GM23248 (cell line): ENCODE measurements around the gene SRP54. TPM values are rescaled to one million over a fixed set of nuclear protein-coding genes. Genes with fewer than 3 reads are reported as not detected.

Experiments
- DNase-seq: peaks from one replicate; pipeline ENCODE4 v3.0.0-alpha.2; 2015
- H2AFZ ChIP-seq: fragments of 200-600 bp; sonication (generic); 2 replicates; pipeline ENCODE4 v1.6.1; 2016; ENCODE audit warnings: antibody characterized with exemption
- H3F3A ChIP-seq: fragments of 200-600 bp; sonication (generic); 2 replicates; pipeline ENCODE4 v1.6.1; 2016; ENCODE audit warnings: mild to moderate bottlenecking, antibody characterized with exemption, mixed run types; ENCODE audit not compliant: insufficient read depth
- H3K27ac ChIP-seq: fragments of 200-600 bp; sonication (generic); 2 replicates; pipeline ENCODE4 v1.5.1; 2016; ENCODE audit warnings: mild to moderate bottlenecking
- H3K27me3 ChIP-seq: fragments of 200-600 bp; sonication (generic); replicated peaks from 2 replicates; pipeline ENCODE4 v1.6.1; 2016; ENCODE audit warnings: mild to moderate bottlenecking; ENCODE audit not compliant: insufficient read depth
- H3K36me3 ChIP-seq: fragments of 200-600 bp; sonication (generic); 2 replicates; pipeline ENCODE4 v1.6.1; 2016; ENCODE audit warnings: low read depth, mild to moderate bottlenecking
- H3K4me1 ChIP-seq: fragments of 200-600 bp; sonication (generic); 2 replicates; pipeline ENCODE4 v1.6.1; 2016; ENCODE audit warnings: mild to moderate bottlenecking; ENCODE audit not compliant: insufficient read depth
- H3K4me2 ChIP-seq: fragments of 200-600 bp; sonication (generic); one replicate; pipeline ENCODE4 v1.6.1; 2016; ENCODE audit warnings: mild to moderate bottlenecking; ENCODE audit not compliant: unreplicated experiment
- H3K4me3 ChIP-seq: fragments of 200-600 bp; sonication (generic); 2 replicates; pipeline ENCODE4 v1.5.1; 2016; ENCODE audit warnings: mild to moderate bottlenecking
- H3K79me2 ChIP-seq: fragments of 200-600 bp; sonication (generic); 2 replicates; pipeline ENCODE4 v1.6.1; 2016; ENCODE audit warnings: mild to moderate bottlenecking; ENCODE audit not compliant: insufficient read depth
- H3K9ac ChIP-seq: fragments of 200-600 bp; sonication (generic); 2 replicates; pipeline ENCODE4 v1.6.1; 2016; ENCODE audit warnings: mild to moderate bottlenecking
- H3K9me2 ChIP-seq: fragments of 200-600 bp; sonication (generic); 2 replicates; pipeline ENCODE4 v1.6.1; 2016; ENCODE audit warnings: mixed run types, mild to moderate bottlenecking, moderate library complexity; ENCODE audit not compliant: insufficient read depth
- H3K9me3 ChIP-seq: fragments of 200-600 bp; sonication (generic); one replicate; pipeline ENCODE4 v1.6.1; 2017; ENCODE audit warnings: low read depth
- H4K20me1 ChIP-seq: fragments of 200-600 bp; sonication (generic); 2 replicates; pipeline ENCODE4 v1.6.0; 2016; ENCODE audit not compliant: insufficient read depth
- EZH2 ChIP-seq: fragments of 200-600 bp; sonication (generic); IDR thresholded peaks from 2 replicates; pipeline ENCODE4 v1.6.1; 2018; ENCODE audit warnings: antibody characterized with exemption, mild to moderate bottlenecking; ENCODE audit not compliant: insufficient read depth, poor library complexity, severe bottlenecking
- EZH2phosphoT487 ChIP-seq: fragments of 200-600 bp; sonication (generic); IDR thresholded peaks from 2 replicates; pipeline ENCODE4 v1.6.1; 2018; ENCODE audit warnings: antibody characterized with exemption, moderate library complexity, mild to moderate bottlenecking, low read depth; ENCODE audit not compliant: insufficient read depth
- WGBS, 2 experiments: methylation state at CpG; one replicate each; pipeline ENCODE4 v1.1.6; 2015 to 2017; ENCODE audit warnings: low lambda C conversion rate in 2 of 2, low coverage in 1 of 2; ENCODE audit errors: missing lambda C conversion rate in 2 of 2; 5-methylcytosine and 5-hydroxymethylcytosine counted together
- in situ Hi-C: fragments of 300-500 bp; cut with MboI; formaldehyde crosslinking; loops from 2 replicates; pipeline ENCODE4 v1.15.0; 2020
- polyA plus RNA-seq: library from polyadenylated mRNA; unstranded; fragments of >200 nt; fragmentation: Nextera tagmentation; extraction: Ambion mirVana; gene quantifications from 2 replicates; pipeline ENCODE4 v1.2.1, GENCODE V29; 2016
- total RNA-seq: library from RNA; depleted of rRNA; stranded (reverse); fragments of >200 nt; shearing (Covaris generic); gene quantifications from 2 replicates; pipeline ENCODE4 v1.2.3, GENCODE V29; 2014

Gene SRP54
- total and polyA plus RNA-seq, 2 experiments from 2014 or later = 78.0 to 78.8 TPM

DNA sequence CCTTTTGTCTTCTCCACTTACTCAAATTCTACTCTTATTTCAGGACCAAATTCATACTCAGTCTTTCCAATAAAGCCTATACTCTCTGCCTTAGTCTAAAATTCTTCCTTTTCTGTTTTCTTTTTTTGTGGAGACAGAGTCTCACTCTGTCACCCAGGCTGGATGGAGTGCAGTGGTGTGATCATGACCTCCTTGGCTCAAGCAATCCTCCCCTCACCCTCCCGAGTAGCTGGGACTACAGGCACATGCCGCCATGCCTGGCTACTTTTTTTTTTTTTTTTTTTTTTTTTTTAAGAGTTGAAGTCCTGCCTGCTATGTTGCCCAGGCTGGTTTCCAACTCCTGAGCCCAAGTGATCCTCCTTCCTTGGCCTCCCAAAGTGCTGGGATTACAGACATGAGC lies 11.9 kb downstream of the SRP54 start:
- TF ChIP-seq EZH2 (no peak), EZH2phosphoT487 (no peak)
- Histone ChIP-seq H3K9me3 (no peaks in the 10 kb centered on the region), H3K4me2 (no peak overlapping the region), H3K79me2 (peaks cover 99% of the 10 kb centered on the region), H3K9me2 (no peaks in the 10 kb centered on the region), H3K4me1 (no peaks in the 10 kb centered on the region), H4K20me1 (no peaks in the 10 kb centered on the region), H3K9ac (no peak overlapping the region), H3K4me3 (no peak overlapping the region), H3K27me3 (no peaks in the 10 kb centered on the region), H3K36me3 (peaks cover 7% of the 10 kb centered on the region), H3K27ac (no peak overlapping the region), H2AFZ (no peak overlapping the region), H3F3A (no peaks in the 10 kb centered on the region)
- WGBS, 2 experiments = 70 to 78% methylated on average over 2 of the region's 2 CpGs
- no peak for DNase-seq
- in situ Hi-C loops = no loop called here

DNA sequence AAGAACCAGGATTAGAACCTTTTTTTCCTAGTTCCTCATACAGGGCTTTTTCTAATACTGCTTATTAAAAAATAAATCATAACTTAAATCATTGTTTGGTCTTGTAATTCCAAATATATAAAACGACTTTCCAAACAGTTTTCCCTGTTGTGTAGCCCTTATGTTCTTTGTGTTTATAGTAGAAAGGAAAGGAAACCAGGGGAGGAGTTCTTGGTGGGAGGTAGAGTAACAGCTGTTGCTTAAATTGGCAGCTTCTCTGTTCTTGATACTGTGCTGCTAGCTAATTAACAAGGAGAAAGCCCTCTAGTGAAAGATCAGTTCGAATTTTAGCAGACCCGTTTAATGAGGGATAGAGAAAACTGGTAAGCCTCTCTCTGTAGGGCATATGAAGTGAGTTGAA lies 15.0 kb downstream of the SRP54 start:
- DNase-seq = no peak
- Histone ChIP-seq H3F3A (no peaks in the 10 kb centered on the region), H3K36me3 (peaks cover 7% of the 10 kb centered on the region), H4K20me1 (no peaks in the 10 kb centered on the region), H2AFZ (no peak overlapping the region), H3K9ac (peak overlapping the region; percentile 14; the same call in 1 of the 2 replicates), H3K9me2 (no peaks in the 10 kb centered on the region), H3K4me3 (no peak overlapping the region), H3K27ac (no peak overlapping the region), H3K4me1 (no peaks in the 10 kb centered on the region), H3K4me2 (no peak overlapping the region), H3K27me3 (no peaks in the 10 kb centered on the region), H3K9me3 (no peaks in the 10 kb centered on the region), H3K79me2 (peaks cover 90% of the 10 kb centered on the region)
- in situ Hi-C loops = no loop called here
- 5 to 7% methylated on average over 3 of the region's 3 CpGs for WGBS, 2 experiments
- no peak for TF ChIP-seq EZH2phosphoT487
- no peak for TF ChIP-seq EZH2

DNA sequence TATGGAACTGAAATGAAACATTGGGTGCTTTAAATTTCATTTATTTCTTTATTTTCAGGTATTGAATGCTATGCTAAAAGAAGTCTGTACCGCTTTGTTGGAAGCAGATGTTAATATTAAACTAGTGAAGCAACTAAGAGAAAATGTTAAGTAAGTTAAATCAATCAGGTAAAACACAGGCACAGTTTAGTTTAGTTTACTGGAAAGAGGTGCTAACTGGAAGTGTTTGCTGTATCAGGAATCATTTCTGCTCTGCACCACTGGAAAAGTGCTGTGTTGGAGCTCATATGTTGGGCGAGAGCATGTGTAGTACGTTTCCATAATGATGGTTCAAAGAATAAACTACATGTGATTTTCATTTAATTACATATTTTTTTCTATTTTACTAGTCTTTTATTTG lies 16.7 kb downstream of the SRP54 start:
- DNase-seq = no peak
- Histone ChIP-seq H3K4me3 (no peak overlapping the region), H2AFZ (no peak overlapping the region), H3K9ac (no peak overlapping the region), H3K9me2 (no peaks in the 10 kb centered on the region), H3K4me1 (no peaks in the 10 kb centered on the region), H3F3A (no peaks in the 10 kb centered on the region), H3K79me2 (peaks cover 88% of the 10 kb centered on the region), H3K4me2 (no peak overlapping the region), H3K27ac (no peak overlapping the region), H4K20me1 (no peaks in the 10 kb centered on the region), H3K27me3 (no peaks in the 10 kb centered on the region), H3K9me3 (no peaks in the 10 kb centered on the region), H3K36me3 (peaks cover 9% of the 10 kb centered on the region)
- TF ChIP-seq EZH2phosphoT487 (no peak), EZH2 (no peak)
- 83 to 91% methylated on average over 3 of the region's 3 CpGs for WGBS, 2 experiments
- in situ Hi-C loops = no loop called here

DNA sequence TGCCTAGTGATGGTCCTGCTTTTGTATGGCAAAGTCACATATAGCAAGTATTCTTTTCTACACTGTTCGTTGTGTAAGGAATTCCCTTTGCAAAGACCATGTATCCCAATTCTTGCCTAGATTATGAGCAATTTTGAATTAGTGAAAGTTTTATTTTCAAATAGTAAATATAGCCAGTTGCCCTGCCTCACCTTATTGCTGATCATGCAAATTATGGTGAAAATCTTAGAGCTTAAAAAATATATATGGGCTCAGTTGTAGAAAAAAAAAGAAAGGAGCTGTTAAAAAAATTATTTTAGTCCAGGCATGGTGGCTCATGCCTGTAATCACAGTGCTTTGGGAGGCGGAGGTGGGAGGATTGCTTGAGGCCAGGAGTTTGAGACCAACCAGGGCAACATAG lies 18.8 kb downstream of the SRP54 start:
- no peak overlapping the region for H3K9ac ChIP-seq
- H2AFZ ChIP-seq = no peak overlapping the region
- no peaks in the 10 kb centered on the region for H3F3A ChIP-seq
- WGBS, 2 experiments = 95 to 96% methylated on average over 2 of the region's 2 CpGs
- H3K9me2 ChIP-seq = no peaks in the 10 kb centered on the region
- H3K4me1 ChIP-seq = no peaks in the 10 kb centered on the region
- H3K36me3 ChIP-seq = peaks cover 19% of the 10 kb centered on the region
- in situ Hi-C loops = no loop called here
- peaks cover 80% of the 10 kb centered on the region for H3K79me2 ChIP-seq
- no peak for TF ChIP-seq EZH2phosphoT487
- no peak for TF ChIP-seq EZH2
- H3K4me2 ChIP-seq = no peak overlapping the region
- no peaks in the 10 kb centered on the region for H3K27me3 ChIP-seq
- no peak for DNase-seq
- H3K9me3 ChIP-seq = no peaks in the 10 kb centered on the region
- no peak overlapping the region for H3K4me3 ChIP-seq
- no peak overlapping the region for H3K27ac ChIP-seq
- H4K20me1 ChIP-seq = no peaks in the 10 kb centered on the region

DNA sequence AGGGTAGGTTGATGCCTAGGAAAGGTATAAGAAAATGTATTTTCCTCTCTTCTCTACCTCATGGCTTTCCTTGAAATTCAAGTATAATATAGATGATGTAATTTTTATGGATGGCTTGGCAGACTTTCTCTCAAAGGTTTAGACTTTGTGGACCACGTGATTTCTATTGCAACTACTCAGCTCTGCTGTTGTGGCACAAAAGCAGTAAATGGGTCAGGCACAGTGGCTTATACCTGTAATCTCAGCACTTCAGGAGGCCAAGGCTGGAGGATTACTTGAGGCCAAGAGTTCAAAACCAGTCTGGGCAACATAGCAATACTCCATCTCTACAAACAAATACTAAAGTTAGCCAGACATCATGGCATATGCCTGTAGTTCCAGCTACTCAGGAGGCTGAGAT lies 22.0 kb downstream of the SRP54 start:
- no peaks in the 10 kb centered on the region for H3K27me3 ChIP-seq
- no peaks in the 10 kb centered on the region for H3K4me1 ChIP-seq
- H3K9ac ChIP-seq = no peak overlapping the region
- peaks cover 53% of the 10 kb centered on the region for H3K79me2 ChIP-seq
- no peaks in the 10 kb centered on the region for H4K20me1 ChIP-seq
- H3K27ac ChIP-seq = no peak overlapping the region
- no peaks in the 10 kb centered on the region for H3F3A ChIP-seq
- no peak for DNase-seq
- no peak for TF ChIP-seq EZH2
- no peak for TF ChIP-seq EZH2phosphoT487
- H3K36me3 ChIP-seq = peaks cover 36% of the 10 kb centered on the region; the same call in 1 of the 2 replicates
- H3K4me2 ChIP-seq = no peak overlapping the region
- H3K9me3 ChIP-seq = no peaks in the 10 kb centered on the region
- no peak overlapping the region for H3K4me3 ChIP-seq
- 57 to 88% methylated on average over 1 of the region's 1 CpG for WGBS, 2 experiments
- in situ Hi-C loops = no loop called here
- no peaks in the 10 kb centered on the region for H3K9me2 ChIP-seq
- no peak overlapping the region for H2AFZ ChIP-seq
